ENCODE measurements around the gene PLCB1. TPM values are rescaled to one million over a fixed set of nuclear protein-coding genes. Genes with fewer than 3 reads are reported as not detected.

PLCB1 gene
- total and polyA plus RNA-seq, 8 donors, result 8.8 to 27.7 (median 19.2) TPM

GRCh38 chr20:8510808-8511207 is 378.7 kb downstream of the PLCB1 start:
- H3K4me3 ChIP-seq, result no peak overlapping the region
- TF ChIP-seq, protein P1, sequence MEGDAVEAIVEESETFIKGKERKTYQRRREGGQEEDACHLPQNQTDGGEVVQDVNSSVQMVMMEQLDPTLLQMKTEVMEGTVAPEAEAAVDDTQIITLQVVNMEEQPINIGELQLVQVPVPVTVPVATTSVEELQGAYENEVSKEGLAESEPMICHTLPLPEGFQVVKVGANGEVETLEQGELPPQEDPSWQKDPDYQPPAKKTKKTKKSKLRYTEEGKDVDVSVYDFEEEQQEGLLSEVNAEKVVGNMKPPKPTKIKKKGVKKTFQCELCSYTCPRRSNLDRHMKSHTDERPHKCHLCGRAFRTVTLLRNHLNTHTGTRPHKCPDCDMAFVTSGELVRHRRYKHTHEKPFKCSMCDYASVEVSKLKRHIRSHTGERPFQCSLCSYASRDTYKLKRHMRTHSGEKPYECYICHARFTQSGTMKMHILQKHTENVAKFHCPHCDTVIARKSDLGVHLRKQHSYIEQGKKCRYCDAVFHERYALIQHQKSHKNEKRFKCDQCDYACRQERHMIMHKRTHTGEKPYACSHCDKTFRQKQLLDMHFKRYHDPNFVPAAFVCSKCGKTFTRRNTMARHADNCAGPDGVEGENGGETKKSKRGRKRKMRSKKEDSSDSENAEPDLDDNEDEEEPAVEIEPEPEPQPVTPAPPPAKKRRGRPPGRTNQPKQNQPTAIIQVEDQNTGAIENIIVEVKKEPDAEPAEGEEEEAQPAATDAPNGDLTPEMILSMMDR (IDR thresholded peaks at IDR 0.05), result no peak
- H3K27ac ChIP-seq, result no peak overlapping the region
- no peaks in the 10 kb centered on the region for H3K9me3 ChIP-seq
- ATAC-seq, result no peak
- H3K36me3 ChIP-seq, result no peaks in the 10 kb centered on the region
- intact Hi-C loops (cut with DNase I), result no loop called here
- H3K27me3 ChIP-seq, result no peaks in the 10 kb centered on the region
- no peak for DNase-seq
- H3K4me1 ChIP-seq, result no peaks in the 10 kb centered on the region

DNA sequence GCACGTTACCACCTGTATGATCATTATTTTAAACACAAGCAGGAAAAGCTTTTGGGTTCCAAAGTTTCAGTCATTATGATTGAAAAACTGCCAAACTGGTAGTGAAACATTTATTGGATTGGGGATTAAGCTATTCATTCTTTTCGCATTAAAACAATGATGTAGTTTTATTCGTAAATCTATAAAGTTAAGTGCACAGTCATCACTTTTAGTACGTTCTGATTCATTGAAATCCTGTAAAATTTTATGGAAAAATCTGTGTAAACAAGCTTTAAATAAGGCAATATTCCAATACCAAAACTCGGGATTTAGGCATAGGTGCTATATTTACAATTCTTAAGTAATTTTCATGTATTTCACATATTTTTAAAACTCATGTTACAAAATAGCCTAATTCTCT is 379.9 kb downstream of the PLCB1 start:
- Histone ChIP-seq H3K4me1 (no peaks in the 10 kb centered on the region), H3K27me3 (no peaks in the 10 kb centered on the region), H3K36me3 (no peaks in the 10 kb centered on the region), H3K27ac (no peak overlapping the region), H3K9me3 (no peaks in the 10 kb centered on the region), H3K4me3 (no peak overlapping the region)
- DNase-seq (no peak), ATAC-seq (no peak)
- intact Hi-C loops (cut with DNase I), result no loop called here
- TF ChIP-seq, protein P1 (IDR thresholded peaks at IDR 0.05), result no peak

GRCh38 chr20:8515810-8516435 is 383.9 kb downstream of the PLCB1 start:
- intact Hi-C loops (cut with DNase I), result no loop called here
- Histone ChIP-seq H3K27me3 (no peaks in the 10 kb centered on the region), H3K9me3 (no peaks in the 10 kb centered on the region), H3K27ac (no peak overlapping the region), H3K4me3 (no peak overlapping the region), H3K36me3 (no peaks in the 10 kb centered on the region), H3K4me1 (peaks cover 0 to 7% of the 10 kb centered on the region in 2 donors)
- TF ChIP-seq, protein P1 (IDR thresholded peaks at IDR 0.05), result no peak
- DNase-seq, result no peak
- ATAC-seq, result no peak

GRCh38 chr20:8518878-8519277 is 386.8 kb downstream of the PLCB1 start:
- intact Hi-C loops (cut with DNase I), result no loop called here
- DNase-seq (no peak), ATAC-seq (no peak)
- Histone ChIP-seq H3K9me3 (no peaks in the 10 kb centered on the region), H3K27me3 (no peaks in the 10 kb centered on the region), H3K4me1 (peaks cover 0 to 7% of the 10 kb centered on the region in 2 donors), H3K36me3 (no peaks in the 10 kb centered on the region), H3K27ac (no peak overlapping the region), H3K4me3 (no peak overlapping the region)
- TF ChIP-seq, protein P1 (IDR thresholded peaks at IDR 0.05), result no peak

- peaks cover 0 to 7% of the 10 kb centered on the region in 2 donors for H3K4me1 ChIP-seq
- no peak overlapping the region for H3K4me3 ChIP-seq
- H3K27ac ChIP-seq, result no peak overlapping the region
- DNase-seq (no peak), ATAC-seq (no peak)
- no peaks in the 10 kb centered on the region for H3K9me3 ChIP-seq
- no peaks in the 10 kb centered on the region for H3K36me3 ChIP-seq
- no peaks in the 10 kb centered on the region for H3K27me3 ChIP-seq
- intact Hi-C loops (cut with DNase I), result no loop called here
- TF ChIP-seq, protein P1 (IDR thresholded peaks at IDR 0.05), result no peak
These were observed 387.8 kb downstream of the PLCB1 start for GRCh38 chr20:8519887-8520286.
